AG08396 (cell line): Measurements from ENCODE around the gene RETN.
"Not testable (repeated sequence)": the region's sequence is repeated elsewhere in the genome, so short reads cannot be mapped to it uniquely, and the experiment has no call there.

ENCODE experiments used
- DNase-seq: peaks from one replicate; pipeline ENCODE4 v3.0.0; 2012; ENCODE audit warnings: low spot score, mixed read lengths

RETN gene

DNA sequence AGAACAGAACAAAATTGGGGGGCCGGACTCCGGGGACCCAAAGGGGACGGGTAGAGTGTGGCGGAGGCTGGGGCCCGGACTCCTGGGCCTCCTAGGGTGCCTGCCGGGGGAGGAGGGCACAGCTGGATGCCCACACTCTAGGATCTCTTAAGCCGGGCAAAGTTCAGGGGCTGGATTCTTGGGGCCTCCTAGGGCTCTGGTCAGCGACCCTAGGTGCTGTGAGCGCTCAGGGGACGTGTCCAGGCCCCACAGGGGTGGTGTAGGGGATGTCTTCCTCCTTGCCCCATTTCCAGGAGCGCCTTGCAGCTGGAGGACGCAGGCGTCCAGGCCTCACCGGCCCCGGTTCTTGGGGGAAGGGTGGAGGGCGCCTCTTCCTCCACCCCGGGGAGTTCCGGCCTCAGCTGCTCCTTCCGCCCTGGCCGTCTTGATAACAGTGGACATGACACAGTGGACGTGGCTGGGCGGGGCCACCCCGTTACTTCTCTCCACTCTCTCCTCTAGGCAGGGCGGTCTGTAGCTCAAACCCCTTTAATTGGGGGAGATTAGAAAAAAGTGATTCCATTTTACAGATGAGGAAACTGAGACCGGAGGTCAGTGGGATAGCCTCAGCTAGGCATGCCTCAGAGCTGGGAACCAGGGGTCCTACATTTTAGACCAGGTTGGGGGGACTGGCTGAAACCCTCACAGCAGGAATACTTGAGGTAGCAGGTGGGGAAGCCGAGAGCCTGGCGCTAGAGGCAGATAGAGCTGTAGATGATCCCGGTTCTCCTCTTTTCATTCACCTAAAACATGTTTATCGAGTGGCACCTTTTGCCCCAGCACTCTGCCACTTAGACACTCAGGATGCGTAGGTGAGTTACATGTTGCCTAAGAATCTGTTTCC lies 31.2 kb upstream of the RETN start:
- no peak for DNase-seq

DNA sequence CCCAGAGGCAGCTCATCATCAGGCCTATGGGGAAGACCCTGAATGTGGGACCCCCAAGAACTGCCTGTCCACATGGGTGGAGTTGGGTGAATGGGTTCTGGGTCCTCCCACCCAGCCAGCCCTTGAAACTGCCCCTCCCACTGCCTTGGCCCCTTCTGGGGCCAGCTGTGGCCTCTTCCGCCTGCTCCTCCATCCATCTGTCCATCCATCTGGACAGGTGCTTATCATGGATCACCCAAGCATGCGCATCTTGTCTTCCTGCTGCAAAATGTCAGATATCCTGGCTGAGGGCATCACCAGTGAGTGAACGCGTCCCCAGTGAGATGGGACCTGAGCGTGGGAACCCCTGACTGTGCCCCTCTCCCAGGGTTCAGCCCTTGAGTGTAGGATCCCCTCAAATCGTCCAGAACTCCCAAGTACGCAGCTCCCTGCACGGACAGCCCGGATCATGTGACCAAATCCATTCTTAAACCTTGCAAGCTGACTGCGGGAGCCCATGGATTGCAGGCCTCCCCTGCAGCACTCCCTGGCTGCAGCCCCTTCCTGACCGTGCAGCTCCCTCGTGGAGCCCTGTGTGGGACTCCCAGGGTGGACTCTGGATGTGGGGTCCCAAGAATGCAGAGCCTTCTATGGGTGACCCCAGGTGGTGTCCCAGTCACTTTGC lies 29.9 kb upstream of the RETN start:
- no peak for DNase-seq

DNA sequence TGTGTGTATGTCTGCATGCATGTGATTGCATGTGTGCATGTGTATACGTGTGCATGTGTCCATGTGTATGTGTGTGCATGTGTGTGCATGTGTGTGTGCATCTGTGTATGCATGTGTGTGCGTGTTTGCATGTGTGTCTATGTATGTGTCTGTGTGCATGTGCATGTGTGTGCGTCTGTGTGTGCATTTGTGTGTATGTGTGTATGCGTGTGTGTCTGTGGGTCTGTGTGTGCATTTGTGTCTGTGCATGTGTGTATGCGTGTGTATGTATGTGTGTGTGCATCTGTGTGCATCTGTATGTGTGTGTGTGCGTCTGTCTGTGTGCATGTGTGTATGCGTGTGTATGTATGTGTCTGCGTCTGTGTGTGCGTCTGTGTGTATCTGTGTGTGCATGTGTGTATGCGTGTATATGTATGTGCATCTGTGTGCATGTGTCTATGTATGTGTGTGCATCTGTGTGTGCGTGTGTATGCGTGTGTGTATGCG lies 28.9 kb upstream of the RETN start:
- no peak for DNase-seq

DNA sequence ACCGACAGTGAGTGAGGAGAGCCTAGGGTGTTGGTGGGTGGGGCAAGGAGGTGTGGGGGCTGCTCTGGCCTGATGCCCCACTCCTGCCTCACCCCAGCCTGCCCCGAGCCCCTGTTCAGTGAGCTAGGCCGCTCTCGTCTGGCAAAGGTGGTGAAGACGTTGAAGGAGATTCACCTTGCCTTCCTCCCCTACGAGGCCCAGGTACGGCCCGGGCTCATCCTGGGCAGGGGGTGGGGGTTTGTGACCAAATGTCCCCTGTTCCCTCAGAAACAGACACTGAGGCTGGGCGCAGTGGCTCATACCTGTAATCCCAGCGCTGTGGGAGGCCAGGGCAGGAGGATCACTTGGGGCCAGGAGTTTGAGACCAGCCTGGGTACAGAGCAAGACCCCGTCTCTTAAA lies 28.0 kb upstream of the RETN start:
- DNase-seq, result no peak

DNA sequence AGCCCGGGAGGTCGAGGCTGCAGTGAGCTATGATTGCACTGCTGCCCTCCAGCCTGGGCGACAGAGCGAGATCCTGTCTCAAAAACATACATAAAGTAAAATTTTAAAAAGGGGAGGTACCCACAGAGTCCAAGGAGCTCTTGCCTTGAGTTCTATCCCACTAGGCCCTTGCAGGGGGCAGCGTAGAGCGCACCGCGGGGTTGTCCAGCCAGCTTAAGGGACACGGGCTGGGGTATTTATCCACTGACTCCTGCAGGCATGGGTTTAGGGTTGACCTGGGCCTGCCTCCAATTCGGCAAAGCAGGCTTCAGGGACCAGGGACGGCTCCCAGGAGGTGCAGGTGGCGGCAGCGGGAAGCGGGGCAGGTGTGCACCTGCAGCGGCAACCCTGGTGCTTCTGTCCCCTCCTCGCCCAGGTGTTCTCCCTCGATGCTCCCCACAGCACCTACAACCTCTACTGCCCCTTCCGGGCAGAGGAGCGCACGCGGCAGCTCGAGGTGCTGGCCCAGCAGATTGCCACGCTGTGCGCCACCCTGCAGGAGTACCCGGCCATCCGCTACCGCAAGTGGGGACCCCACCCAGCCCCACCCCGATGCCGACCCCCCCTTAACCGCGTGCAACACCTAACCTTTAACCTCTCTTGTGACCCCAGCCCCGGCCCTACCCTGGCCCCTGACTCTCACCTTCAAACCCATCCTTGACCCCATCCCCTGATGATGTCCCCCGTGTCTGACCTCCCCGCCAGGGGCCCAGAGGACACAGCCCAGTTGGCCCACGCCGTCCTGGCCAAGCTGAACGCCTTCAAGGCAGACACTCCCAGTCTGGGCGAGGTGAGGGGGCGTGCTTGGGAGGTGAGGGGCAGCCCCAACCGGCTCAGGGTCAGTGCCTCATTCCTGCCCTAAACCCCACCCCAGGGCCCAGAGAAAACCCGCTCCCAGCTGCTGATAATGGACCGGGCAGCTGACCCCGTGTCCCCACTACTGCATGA lies 27.3 kb upstream of the RETN start:
- DNase-seq, result no peak

DNA sequence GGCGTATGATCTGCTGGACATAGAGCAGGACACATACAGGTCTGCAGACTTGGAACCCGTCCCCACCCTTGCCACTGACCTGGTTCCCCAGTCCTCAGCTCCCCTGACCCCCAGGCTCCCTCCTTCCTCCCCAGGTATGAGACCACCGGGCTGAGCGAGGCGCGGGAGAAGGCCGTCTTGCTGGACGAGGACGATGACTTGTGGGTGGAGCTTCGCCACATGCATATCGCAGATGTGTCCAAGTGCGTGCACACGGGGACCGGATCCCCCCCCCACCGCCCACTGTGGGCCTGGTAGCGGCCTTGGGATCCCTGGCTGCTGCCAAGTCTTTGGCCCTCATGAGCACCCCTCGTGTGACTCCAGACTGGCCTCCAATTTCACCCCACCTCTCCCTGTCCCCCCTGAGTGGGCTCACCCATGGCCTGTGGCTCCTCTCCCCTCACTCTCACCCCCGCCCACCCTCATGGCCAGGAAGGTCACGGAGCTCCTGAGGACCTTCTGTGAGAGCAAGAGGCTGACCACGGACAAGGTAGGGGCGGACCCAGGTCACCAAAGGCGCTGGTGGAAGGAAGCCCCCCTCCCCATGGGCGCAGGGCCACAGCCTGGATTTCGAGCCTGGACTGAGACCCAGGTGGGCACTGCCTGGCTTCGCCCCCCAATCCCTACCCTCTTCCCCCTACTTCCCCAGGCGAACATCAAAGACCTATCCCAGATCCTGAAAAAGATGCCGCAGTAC lies 26.4 kb upstream of the RETN start:
- no peak for DNase-seq

DNA sequence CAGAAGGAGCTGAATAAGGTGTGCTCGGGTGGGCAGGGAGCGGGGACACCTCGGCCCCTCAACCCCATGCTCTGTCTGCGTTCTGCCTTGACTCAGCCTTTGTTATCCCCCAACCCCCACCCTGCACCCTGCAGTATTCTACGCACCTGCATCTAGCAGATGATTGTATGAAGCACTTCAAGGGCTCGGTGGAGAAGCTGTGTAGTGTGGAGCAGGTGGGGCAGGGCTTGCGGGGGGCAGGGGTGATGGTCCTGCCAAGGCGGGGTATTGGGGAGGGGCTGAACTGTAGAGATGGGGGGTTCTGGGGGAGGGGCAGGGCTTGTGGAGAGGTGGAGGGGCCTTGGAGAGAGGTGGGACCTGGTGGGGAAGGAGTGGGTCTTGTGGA lies 25.8 kb upstream of the RETN start:
- DNase-seq, result no peak

DNA sequence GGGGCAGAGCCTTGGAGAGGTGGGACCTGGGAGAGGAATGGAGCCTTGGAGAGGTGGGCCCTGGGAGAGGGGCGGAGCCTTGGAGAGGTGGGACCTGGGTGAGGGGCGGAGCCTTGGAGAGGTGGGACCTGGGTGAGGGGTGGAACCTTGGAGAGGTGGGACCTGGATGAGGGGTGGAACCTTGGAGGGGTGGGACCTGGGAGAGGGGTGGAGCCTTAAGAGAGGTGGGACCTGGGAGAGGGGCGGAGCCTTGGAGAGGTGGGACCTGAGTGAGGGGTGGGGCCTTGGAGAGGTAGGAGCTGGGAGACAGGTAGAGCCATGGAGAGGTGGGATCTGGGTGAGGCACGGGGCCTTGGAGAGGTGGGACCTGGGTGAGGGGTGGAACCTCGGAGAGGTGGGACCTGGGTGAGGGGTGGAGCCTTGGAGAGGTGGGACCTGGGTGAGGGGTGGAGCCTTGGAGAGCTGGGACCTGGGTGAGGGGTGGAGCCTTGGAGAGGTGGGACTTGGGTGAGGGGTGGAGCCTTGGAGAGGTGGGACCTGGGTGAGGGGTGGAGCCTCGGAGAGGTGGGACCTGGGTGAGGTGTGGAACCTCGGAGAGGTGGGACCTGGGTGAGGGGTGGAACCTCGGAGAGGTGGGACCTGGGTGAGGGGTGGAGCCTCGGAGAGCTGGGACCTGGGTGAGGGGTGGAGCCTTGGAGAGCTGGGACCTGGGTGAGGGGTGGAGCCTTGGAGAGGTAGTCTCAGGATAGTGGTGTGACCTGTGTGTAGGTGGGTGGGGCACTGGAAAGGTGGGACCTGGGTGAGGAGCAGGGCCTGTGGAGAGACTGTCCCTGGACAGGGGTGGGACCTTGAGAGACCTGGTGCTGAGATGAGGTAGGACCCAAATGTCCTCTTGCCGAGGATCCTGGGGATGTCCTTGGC lies 25.0 kb upstream of the RETN start:
- DNase-seq, result not testable (repeated sequence)

DNA sequence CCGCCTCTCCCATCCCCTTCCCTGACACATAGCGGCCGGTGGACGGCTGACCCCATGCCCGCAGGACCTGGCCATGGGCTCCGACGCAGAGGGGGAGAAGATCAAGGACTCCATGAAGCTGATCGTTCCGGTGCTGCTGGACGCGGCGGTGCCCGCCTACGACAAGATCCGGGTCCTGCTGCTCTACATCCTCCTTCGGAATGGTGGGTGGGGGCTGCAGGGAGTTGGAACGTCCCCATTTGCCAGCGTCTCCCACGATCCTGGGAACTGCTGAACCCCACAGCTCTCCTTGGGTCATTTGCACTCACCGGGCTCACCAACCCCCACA lies 24.3 kb upstream of the RETN start:
- DNase-seq, result no peak

DNA sequence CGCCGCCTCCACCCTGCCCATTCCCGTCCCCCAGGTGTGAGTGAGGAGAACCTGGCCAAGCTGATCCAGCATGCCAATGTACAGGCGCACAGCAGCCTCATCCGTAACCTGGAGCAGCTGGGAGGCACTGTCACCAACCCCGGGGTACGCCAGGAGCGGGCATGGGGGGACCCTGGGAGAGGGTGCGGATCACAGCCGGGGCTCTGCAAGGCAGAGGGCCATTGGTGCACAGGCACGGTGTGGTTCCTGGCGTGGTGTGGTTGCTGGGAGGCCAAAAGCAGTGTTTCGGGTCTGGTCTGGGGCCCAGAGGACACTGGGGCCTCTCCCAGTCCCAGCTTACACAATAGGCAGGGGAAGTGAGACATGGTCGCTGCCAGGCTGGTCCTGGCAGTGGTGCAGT lies 23.7 kb upstream of the RETN start:
- no peak for DNase-seq

DNA sequence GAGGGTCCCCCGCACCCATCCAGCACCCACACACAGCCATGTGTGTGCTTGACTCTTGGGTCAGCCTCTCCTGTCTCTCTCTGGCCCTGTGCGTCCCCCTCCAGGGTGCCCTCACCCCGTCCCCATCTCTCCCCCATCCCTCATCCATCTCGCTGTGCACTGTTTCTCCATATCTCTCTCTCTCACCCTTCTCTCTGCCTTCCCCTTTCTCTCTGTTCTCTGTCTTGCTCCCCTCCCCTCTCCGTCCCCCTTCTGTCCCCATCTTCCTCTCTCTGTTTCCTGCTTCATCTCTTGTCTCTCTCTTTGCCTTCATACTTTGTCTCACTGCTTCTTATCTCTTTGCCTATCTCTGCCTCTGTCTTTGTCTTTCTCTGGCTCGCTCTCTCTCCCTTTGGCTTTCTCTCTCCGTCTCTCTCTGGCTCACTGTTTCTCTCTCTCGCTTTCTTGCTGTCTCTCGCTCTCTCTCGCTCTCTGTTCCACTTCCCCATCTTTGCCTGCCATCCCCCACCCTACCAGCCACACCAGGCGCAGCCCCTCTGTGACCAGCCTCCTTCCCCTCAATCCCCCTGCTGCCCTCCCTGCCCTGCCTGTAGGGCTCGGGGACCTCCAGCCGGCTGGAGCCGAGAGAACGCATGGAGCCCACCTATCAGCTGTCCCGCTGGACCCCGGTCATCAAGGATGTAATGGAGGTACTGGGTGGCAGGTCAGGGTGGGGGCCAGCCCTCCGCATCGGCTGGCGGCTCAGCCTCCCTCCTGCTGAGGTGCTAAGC lies 23.0 kb upstream of the RETN start:
- DNase-seq, result no peak

DNA sequence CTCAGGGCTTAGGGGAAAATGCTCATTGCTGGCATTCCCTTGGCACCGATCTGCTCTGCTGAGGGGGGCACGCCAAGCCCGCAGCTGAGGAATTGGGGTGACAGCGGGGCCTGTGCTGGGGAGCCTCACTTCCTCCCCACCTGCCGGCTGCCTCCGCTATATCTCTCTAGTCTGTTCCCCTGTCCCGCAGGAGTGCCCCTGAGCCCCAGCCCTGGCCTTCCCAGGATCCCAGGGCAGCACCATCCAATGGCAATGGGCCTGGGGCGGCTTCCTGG lies 22.5 kb upstream of the RETN start:
- DNase-seq, result no peak

DNA sequence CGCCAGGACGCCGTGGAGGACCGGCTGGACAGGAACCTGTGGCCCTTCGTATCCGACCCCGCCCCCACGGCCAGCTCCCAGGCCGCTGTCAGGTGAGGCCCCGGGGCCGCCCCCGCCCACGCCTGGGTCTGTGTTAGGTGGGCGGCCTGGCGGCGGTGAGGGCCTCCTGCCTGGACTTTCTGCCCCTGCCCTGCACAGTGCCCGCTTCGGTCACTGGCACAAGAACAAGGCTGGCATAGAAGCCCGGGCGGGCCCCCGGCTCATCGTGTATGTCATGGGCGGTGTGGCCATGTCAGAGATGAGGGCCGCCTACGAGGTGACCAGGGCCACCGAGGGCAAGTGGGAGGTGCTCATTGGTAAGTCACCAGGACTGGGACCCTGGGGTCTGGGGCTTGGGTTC lies 21.7 kb upstream of the RETN start:
- no peak for DNase-seq

DNA sequence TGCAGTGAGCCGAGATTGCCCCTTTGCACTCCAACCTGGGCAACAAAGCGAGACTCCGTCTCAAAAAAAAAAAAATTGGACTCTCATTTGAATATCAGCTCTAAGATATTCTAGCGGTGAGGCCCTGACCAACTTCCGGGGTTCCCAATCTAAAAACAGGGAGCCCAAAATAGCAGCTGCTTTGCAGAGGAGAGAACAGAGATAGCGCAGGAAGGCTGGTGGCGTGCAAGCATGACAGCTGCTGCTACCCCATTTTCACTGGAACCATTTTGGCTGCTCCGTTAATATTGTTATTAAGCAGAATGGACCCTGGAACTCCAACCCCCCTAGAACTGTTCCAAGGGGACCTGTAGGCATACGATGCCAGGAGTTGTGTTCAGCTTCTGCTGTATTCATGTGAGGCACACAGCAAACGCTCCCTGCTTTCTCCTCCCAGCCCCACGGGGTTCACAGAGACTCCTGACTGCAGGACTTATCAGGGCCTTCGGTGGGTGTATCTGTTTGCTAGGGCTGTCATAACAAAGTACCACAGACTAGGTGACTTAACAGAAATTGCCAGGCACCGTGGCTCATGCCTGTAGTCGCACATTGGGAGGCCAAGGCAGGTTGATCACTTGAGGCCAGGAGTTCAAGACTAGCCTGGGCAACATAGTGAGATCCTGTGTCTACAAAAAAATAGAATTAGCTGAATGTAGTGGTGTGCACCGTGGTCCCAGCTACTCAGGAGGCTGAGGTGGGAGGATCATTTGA lies 20.4 kb upstream of the RETN start:
- DNase-seq, result no peak

DNA sequence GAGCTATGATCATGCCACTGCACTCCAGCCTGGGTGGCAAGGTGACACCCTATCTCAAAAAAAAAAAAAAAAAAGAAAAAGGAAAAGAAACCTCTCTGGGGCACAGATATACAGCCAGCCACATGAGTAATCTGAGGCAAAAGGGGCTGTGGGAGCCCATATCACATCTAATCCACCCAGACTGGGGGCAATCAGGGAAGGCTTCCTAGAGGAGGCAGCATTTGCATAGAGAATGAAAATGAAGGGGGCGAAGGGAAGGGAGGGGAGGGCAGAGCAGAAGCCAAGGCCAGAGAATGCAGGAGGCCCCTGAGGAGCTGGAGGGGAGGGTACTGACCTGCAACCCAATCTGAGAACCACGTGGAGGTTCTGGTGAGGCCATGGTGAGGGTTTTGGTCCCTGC lies 18.7 kb upstream of the RETN start:
- no peak for DNase-seq

DNA sequence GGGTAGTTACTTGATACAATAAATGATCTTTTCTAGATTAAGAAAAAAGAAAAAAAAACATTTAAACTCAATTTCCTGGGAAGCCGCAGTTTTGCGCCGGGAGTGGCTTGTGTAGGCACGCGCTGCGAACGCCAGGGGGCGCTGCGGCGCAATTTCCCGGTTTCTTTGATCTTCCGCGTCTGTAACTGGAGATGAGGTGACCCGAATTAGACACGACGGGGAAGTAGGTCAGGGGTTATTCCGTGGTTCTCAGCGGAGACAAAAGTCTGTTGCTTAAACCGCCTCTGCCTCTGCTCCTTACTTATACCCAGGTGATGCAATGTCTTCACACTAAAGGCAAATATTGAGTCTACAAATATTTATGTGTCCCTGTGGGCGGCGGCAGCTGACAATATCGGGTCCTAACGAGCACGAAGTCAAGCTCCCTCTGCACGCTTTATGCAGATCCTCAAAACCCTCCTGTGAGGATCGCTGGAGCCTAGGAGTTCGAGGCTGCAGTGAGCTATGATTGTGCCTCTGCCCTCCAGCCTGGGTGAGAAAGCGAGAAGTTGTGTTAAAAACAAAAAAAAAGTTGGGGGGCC lies 16.7 kb upstream of the RETN start:
- DNase-seq, result peak; percentile 88

DNA sequence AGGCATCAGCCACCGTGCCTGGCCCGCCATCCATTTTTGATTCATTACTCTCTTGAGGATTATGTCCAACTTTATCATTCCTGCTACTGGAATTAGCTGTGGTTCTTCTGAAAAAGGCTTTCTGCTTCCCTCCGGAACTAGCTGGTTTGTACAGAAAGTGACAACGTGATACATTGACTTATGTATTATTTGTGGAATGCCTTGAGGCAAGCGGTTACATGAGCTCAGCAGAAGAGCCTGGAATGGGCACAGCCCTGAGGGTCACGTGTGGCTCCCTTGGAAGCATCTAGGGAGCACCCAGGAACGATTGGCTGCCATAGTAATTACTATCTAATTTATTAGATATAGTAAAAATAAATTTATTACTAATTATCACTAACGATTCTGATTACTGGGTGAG lies 14.4 kb upstream of the RETN start:
- DNase-seq, result no peak

DNA sequence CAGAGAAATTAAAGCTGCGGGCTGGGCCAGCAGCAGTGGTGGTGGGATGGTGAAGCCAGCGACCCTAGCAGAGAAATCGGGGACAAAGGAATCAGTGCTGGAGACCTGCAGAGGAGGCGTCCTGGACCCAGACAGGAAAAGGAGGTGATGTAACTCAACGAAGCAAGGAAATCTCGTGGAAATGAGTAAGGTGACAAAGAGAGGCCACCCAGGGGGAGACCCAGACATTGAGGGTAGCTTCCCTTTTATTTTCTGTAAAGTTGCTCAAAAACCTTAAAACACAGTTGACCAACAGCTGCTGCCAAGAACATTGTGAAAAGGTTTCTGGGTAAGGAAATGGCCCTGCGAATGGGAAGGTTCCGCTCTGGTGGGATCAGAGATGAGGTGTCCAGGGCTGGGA lies 13.3 kb upstream of the RETN start:
- no peak for DNase-seq

DNA sequence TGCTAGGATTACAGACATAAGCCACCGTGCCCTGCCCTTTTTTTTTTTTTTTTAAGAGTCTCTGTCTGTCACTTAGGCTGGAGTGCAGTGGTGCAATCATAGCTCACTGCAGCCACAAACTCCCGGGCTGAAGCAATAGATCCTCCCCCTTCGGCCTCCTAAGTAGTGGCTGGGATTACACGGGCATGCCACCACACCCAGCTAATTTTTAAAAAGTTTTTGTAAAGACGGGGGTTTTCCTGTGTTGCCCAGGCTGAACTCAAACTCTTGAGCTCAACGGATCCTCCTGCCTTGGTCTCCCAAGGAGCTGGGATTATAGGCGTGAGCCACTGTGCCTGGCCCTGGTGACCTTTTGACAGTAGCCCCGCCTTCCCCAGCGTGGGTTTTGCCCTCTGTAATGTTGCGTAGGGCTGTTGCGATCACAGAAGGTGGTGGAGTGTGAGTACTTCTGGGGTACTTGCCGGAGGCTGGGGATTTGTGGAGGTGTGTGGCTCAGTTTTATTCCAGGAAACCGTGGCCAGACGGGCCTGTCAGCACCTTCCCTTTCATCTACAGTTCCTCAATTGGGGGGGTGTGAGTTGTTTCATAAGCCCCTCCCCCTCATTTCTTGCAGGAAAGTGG lies 11.6 kb upstream of the RETN start:
- DNase-seq, result no peak
